Measurements from ENCODE around the gene LIPC. TPM values are rescaled to one million over a fixed set of nuclear protein-coding genes. Genes with fewer than 3 reads are reported as not detected.

LIPC gene
- total RNA-seq, 6 experiments from 2014 or later, result 31.1 to 213 (median 86.1) TPM

- no peak for TF ChIP-seq POLR2A (IDR thresholded peaks at IDR 0.05)
- TF ChIP-seq CTCF (IDR thresholded peaks at IDR 0.05), result no peak
- Histone ChIP-seq H3K4me1 (peaks cover 0 to 14% (median 9%) of the 10 kb centered on the region in 4 donors), H3K27ac (no peak overlapping the region), H3K9me3 (no peaks in the 10 kb centered on the region), H3K27me3 (no peaks in the 10 kb centered on the region), H3K36me3 (peaks cover 0 to 7% (median 0%) of the 10 kb centered on the region in 4 donors), H3K4me3 (no peak overlapping the region)
- ATAC-seq, result no peak
- DNase-seq, result peak in 1 of 3 donors; percentile 29
- intact Hi-C loops (cut with DNase I), result no loop called here
- 81% methylated on average over 8 of the region's 12 CpGs for WGBS (ENCODE audit: insufficient coverage, low coverage, low lambda C conversion rate, missing lambda C conversion rate)
Observed at GRCh38 chr15:58549013-58549784, 117.4 kb downstream of the LIPC start.

GRCh38 chr15:58549785-58550074 is 117.9 kb downstream of the LIPC start:
- intact Hi-C loops (cut with DNase I), result no loop called here
- 80% methylated on average over 1 of the region's 7 CpGs for WGBS (ENCODE audit: insufficient coverage, low coverage, low lambda C conversion rate, missing lambda C conversion rate)
- H3K27ac ChIP-seq, result no peak overlapping the region
- H3K9me3 ChIP-seq, result no peaks in the 10 kb centered on the region
- H3K4me1 ChIP-seq, result peaks cover 0 to 14% (median 9%) of the 10 kb centered on the region in 4 donors
- peaks cover 0 to 7% (median 0%) of the 10 kb centered on the region in 4 donors for H3K36me3 ChIP-seq
- DNase-seq, result peak in 1 of 3 donors; percentile 27
- no peak for TF ChIP-seq CTCF (IDR thresholded peaks at IDR 0.05)
- TF ChIP-seq POLR2A (IDR thresholded peaks at IDR 0.05), result no peak
- no peak for ATAC-seq
- no peak overlapping the region for H3K4me3 ChIP-seq
- H3K27me3 ChIP-seq, result no peaks in the 10 kb centered on the region

- no peak for ATAC-seq
Observed at GRCh38 chr15:58551084-58551763, 119.4 kb downstream of the LIPC start.

More at GRCh38 chr15:58551084-58551763, 119.4 kb downstream of the LIPC start:
- H3K9me3 ChIP-seq, result no peaks in the 10 kb centered on the region
- H3K27ac ChIP-seq, result no peak overlapping the region
- TF ChIP-seq POLR2A (IDR thresholded peaks at IDR 0.05) (no peak), CTCF (IDR thresholded peaks at IDR 0.05) (no peak)
- peaks cover 0 to 7% (median 0%) of the 10 kb centered on the region in 4 donors for H3K36me3 ChIP-seq
- peak in 1 of 3 donors; percentile 36 for DNase-seq
- no peak overlapping the region for H3K4me3 ChIP-seq
- peaks cover 0 to 12% (median 7%) of the 10 kb centered on the region in 4 donors for H3K4me1 ChIP-seq
- WGBS (ENCODE audit: insufficient coverage, low coverage, low lambda C conversion rate, missing lambda C conversion rate), result 75% methylated on average over 10 of the region's 10 CpGs
- intact Hi-C loops (cut with DNase I), result no loop called here
- no peaks in the 10 kb centered on the region for H3K27me3 ChIP-seq
